ENCODE results near the gene DCTPP1.

Gene DCTPP1

DNA sequence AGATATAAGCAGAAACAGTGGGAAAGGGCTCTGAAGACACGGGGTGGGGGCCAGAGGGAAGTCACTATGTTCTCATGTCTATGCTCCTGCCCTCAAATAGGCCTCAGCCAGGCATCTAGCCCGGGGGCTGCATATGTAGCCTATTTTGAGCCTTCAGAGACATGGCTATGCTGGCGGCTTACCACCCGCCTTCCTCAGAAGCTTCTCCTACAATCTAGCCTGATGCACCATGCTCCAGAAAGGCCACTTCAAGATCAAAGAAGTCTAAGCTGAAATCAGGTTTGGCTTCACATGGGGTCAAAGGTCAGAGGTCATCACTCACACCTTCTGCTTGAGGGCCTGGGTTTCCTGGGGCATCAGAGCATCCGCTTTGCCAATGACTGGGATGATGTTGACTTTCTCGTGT lies 49.0 kb downstream of the DCTPP1 start:
- DNase-seq = no peak

- DNase-seq = no peak
These were observed 49.6 kb downstream of the DCTPP1 start for GRCh38 chr16:30380072-30380802.

- no peak for DNase-seq
These were observed 50.6 kb downstream of the DCTPP1 start for GRCh38 chr16:30379158-30379783.

DNA sequence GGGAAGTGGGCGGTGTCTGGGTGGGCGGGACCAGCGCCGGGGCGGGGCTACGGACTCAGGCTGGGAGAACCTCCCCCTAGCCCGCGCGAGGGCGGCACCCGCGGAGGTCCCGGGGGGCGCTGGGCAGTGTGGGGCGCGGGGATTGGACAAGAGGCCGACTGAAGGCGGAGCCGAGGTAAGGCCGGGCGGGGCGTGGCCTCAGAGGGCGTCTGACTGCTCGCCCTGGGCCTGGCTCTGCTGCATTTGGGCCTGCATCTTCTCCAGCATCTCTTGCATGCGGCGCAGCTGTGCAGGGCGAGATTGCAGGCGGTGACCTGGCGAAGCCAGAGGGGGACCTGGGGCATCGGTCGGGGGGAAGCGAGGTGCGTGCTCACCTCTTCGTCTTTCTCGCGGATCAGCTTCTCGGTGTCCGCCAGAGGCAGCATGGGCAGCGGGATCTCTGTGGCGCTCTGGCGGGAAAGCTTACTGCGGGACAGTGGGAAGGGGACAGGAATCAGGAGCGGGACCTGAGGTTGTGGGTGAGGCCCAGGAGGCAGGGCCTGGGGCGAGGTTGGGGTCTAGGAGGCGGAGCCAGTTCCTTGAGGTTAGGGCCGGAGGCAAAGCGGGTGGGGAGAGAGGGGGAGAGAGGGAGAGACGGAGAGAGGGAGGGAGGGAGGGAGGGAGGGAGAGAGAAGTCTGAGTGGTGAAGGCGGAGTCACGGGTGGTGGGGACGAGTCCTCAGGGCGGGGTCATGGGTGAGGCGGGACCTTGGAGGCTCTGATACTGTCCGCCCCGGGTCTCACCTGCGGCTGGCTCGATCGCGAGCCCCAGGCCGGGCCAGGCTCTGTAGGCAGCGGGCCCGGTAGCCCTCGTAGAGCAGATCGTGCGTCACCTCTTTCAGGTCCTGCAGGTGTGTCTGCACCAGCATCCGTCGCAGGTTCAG lies 51.3 kb downstream of the DCTPP1 start:
- DNase-seq = peak; percentile 53

- no peak for DNase-seq
These were observed 52.0 kb downstream of the DCTPP1 start for GRCh38 chr16:30377812-30378235.

DNA sequence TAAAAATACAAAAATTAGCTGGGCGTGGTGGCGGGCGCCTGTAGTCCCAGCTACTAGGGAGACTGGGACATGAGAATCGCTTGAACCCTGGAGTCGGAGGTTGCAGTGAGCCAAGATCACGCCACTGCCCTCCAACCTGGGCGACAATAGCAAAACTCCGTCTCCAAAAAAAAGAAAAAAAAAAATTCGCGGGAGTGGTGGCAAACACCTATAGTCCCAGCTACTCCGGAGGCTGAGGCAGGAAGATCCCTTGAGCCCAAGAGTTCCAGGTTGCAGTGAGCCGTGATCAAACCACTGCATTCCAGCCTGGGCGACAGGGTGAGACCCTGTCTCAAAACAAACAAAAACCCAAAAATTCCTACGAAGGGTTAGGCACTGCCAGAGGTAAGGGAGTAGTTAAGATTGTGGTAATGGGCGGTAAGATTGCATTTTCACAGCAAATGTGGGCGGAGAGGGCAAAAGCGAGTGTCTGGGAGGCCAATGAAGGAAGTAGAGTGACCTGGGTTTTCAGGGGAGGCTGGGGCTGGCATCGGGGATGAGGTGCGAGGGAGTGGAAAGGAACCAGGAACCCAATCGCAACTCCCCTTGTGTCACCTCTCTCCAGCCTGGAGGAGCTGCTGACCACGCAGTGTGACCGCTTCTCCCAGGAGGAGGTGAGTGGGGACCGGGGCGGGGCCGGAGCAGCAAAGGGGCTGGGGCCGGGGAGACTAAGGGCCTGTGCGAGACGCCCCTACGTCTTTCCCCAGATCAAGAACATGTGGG lies 52.6 kb downstream of the DCTPP1 start:
- no peak for DNase-seq

DNA sequence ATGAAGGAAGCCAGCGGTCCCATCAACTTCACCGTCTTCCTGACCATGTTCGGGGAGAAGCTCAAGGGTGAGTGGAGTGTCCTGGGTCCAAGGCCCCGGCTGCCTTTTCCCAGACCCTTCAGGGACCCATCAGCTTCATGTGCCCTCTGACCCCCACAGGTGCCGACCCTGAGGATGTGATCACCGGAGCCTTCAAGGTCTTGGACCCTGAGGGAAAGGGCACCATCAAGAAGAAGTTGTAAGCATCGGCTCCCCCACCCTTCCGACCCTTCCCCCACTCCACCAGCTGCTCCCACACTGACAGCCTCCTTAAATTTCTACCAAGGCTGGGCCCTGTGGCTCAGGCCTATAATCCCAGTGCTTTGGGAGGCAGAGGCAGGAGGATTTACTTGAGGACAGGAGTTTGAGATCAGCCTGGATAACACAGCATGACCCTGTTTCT lies 53.3 kb downstream of the DCTPP1 start:
- no peak for DNase-seq

DNA sequence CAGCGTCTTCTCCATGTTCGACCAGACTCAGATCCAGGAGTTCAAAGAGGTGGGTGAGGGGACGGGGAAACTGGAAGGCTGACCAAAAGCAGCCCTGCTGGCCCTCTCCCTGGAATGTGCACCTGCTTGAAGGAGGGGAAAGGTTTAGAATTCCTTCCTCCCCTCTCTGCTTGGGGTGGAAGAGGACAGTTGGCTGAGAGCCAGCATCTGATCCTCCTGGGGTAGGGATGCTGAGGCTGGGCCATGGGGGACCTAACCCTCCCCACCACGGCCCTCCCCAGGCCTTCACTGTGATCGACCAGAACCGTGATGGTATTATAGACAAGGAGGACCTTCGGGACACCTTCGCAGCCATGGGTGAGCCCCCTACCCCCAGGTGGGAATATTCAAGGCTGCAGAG lies 54.0 kb downstream of the DCTPP1 start:
- DNase-seq = no peak

DNA sequence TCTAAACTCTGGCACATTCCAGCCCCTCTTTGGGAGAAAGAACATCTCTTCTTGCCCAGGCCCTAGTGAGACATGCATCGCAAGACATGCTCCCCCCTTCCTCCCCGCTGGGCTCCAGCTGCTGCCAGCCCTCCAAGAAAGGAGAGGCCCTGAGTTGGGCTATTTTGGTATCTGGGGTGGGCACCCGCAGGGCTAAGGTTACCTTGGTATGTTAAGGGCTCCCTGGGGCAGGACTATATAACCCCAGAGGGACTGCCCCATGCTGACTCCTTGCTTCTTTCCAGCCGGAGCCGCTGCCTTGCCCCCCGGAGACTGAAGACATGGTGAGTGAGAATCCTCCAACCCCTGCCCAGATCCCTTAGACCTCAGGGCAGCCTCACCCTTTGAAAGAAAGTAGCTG lies 55.3 kb downstream of the DCTPP1 start, which contains the start of gene MYL11:
Gene MYL11, plus strand, starts transcription at position 265 of the 400 bp plus-strand sequence. Its CDS starts 56 bp downstream, at position 321.
- no peak for DNase-seq
